Panc1 (cell line): ENCODE measurements around the gene ZFAND3.

Source experiments
- POLR2AphosphoS5 ChIP-seq: IDR thresholded peaks from 2 replicates; pipeline ENCODE4 v1.6.1; 2012; ENCODE audit warnings: mild to moderate bottlenecking, low read depth, low read length, moderate library complexity
- SIN3A ChIP-seq: IDR thresholded peaks from 2 replicates; pipeline ENCODE4 v1.6.1; 2012; ENCODE audit warnings: low read depth, mild to moderate bottlenecking, low read length, moderate library complexity, borderline replicate concordance; ENCODE audit not compliant: insufficient read depth
- TCF7L2 ChIP-seq: IDR thresholded peaks from 2 replicates; pipeline ENCODE4 v1.6.1; 2011; ENCODE audit warnings: mild to moderate bottlenecking, low read depth, low read length, inconsistent platforms
- TF ChIP-seq, protein P1 (sequence below): fragments of 450-650 bp; IDR thresholded peaks from 2 replicates; pipeline ENCODE4 v1.5.1; 2017; ENCODE audit warnings: mild to moderate bottlenecking
- TF ChIP-seq, protein P2 (sequence below), 2 experiments: IDR thresholded peaks; 2 replicates each; pipeline ENCODE4 v1.6.1; 2011 to 2012; ENCODE audit warnings: low read depth in 2 of 2, control low read depth in 1 of 2, low read length in 1 of 2, mild to moderate bottlenecking in 1 of 2, moderate library complexity in 1 of 2; ENCODE audit not compliant: insufficient read depth in 1 of 2

DNA sequence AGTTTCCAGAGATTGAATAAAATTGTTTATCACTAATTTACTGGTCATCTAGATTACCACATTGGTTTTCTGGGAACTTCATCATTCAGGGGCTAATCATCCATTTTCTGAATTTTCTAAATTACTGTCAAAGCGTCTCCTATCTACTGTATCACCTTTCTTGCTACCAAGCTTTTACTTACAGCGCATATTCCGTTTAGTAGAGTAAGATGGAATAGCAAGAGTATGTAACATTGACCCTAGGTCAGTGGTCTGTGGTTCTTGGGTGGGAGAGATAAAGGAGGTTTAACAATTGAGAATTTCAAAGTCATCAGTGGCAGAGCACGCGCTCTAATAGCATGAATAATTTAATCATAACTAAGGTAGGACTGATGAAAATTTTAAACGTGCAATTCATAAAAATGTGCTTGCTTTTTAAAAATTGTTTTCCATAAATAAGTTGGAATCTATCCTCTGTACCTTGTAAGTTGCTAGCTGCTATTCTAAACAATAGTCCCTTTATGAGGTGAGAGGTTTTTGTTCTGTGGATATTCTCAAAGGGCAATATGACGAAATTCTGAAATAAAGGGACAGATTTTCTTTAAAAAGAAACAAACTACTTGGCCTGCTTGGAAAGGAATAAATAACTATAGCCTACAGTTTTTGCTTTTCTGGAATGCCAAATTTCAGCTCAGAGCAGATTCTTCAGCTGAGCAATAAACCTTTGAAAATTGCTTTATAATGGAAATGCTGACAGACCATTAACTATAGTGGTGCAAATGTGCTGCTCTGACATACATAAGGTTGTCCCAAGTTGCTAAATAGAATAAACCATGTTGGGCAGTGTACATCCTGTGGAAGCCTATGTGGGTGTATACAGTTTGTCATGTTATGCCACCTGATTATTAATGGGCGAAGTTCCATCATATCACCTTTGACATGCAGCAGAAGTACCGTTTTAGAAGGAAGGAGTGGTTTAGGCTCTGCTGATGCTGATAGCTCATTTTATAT is 84.1 kb downstream of the ZFAND3 start:
- TF ChIP-seq, protein P1, sequence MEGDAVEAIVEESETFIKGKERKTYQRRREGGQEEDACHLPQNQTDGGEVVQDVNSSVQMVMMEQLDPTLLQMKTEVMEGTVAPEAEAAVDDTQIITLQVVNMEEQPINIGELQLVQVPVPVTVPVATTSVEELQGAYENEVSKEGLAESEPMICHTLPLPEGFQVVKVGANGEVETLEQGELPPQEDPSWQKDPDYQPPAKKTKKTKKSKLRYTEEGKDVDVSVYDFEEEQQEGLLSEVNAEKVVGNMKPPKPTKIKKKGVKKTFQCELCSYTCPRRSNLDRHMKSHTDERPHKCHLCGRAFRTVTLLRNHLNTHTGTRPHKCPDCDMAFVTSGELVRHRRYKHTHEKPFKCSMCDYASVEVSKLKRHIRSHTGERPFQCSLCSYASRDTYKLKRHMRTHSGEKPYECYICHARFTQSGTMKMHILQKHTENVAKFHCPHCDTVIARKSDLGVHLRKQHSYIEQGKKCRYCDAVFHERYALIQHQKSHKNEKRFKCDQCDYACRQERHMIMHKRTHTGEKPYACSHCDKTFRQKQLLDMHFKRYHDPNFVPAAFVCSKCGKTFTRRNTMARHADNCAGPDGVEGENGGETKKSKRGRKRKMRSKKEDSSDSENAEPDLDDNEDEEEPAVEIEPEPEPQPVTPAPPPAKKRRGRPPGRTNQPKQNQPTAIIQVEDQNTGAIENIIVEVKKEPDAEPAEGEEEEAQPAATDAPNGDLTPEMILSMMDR = no peak
- TF ChIP-seq POLR2AphosphoS5 (no peak), TCF7L2 (no peak), SIN3A (no peak)
- TF ChIP-seq, protein P2, sequence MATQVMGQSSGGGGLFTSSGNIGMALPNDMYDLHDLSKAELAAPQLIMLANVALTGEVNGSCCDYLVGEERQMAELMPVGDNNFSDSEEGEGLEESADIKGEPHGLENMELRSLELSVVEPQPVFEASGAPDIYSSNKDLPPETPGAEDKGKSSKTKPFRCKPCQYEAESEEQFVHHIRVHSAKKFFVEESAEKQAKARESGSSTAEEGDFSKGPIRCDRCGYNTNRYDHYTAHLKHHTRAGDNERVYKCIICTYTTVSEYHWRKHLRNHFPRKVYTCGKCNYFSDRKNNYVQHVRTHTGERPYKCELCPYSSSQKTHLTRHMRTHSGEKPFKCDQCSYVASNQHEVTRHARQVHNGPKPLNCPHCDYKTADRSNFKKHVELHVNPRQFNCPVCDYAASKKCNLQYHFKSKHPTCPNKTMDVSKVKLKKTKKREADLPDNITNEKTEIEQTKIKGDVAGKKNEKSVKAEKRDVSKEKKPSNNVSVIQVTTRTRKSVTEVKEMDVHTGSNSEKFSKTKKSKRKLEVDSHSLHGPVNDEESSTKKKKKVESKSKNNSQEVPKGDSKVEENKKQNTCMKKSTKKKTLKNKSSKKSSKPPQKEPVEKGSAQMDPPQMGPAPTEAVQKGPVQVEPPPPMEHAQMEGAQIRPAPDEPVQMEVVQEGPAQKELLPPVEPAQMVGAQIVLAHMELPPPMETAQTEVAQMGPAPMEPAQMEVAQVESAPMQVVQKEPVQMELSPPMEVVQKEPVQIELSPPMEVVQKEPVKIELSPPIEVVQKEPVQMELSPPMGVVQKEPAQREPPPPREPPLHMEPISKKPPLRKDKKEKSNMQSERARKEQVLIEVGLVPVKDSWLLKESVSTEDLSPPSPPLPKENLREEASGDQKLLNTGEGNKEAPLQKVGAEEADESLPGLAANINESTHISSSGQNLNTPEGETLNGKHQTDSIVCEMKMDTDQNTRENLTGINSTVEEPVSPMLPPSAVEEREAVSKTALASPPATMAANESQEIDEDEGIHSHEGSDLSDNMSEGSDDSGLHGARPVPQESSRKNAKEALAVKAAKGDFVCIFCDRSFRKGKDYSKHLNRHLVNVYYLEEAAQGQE (IDR thresholded peaks at IDR 0.05; ENCODE audit: insufficient read depth in 1 of 2, low read depth in 2 of 2, low read length in 1 of 2) = no peak
